T-helper 1 cell (primary cell): Measurements from ENCODE around the gene PTPN2.
A peak's percentile ranks its signal among the peaks of the same experiment; 100 is the strongest.
"Not testable (repeated sequence)": the region's sequence is repeated elsewhere in the genome, so short reads cannot be mapped to it uniquely, and the experiment has no call there.

Experiments used
- DNase-seq, 5 donors: peaks; one replicate each; pipeline ENCODE4 v3.0.0-alpha.2; 2012 to 2020

Gene PTPN2

GRCh38 chr18:12890964-12891363 lies 6.9 kb upstream of the PTPN2 start:
- DNase-seq, result no peak

GRCh38 chr18:12886498-12887126 lies 2.6 kb upstream of the PTPN2 start:
- peak in 1 of 5 donors; percentile 32 for DNase-seq

DNA sequence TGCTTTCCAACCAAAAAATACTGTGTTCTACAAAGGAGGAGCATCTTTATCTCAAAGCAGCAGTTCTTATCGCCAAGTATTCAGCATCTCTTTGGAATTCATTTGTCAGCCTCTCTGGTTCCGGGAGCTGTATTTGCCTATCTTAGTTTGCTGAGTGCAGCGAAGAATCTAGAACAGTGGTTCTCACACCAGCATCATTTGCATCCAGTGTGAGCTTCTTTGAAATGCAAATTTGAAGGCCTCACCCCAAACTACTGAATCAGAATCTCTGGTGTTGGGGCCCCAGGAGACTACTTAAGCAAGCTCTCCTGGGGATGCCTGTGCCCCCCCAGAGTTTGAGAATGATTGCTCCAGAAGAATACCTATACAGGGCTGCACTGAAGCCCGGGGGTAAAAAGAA lies 1.5 kb upstream of the PTPN2 start:
- DNase-seq, result no peak

DNA sequence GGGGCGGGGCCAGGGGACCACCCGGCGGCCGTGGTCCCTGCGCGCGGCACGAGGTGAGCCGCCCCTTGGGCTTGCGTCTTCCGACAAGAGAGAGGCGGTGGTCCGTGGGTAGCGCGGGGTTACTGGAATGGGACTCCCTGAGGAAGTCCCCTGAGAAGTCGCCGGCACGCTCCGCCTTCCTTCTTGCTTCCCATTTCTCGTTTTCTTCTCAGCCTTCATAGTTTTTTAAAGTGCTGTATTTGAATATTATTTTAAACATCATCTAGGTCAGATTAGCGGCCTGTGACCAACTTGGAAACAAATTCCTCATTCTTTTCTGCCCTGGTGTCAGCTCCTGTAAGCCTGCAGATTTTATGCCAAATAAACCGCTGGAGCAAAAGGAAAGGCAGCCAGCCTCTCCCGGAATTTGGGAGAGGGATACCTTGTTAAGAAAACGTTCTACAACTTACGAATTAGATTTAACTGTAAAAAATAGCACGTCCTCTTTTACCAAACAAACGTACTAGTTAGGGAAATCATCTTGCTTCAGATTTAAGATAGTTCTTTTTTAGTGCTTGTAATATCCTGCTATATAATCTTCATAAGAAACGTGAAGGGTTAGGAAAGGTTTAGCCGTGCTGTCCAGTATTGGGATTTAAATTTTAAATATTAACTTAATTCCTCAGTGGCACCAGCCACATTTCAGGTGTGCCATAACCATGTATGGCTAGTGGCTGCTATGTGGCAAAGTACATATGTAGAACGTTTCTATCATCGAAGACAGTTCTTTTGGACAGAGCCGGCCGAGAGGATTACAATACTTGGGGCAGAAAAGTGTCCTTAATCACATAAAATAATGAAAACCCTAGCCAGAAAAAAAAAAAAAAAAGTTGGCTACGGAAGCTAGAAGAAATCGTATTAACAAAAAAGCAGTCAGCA lies 628 bp upstream of the PTPN2 start:
- no peak for DNase-seq

DNA sequence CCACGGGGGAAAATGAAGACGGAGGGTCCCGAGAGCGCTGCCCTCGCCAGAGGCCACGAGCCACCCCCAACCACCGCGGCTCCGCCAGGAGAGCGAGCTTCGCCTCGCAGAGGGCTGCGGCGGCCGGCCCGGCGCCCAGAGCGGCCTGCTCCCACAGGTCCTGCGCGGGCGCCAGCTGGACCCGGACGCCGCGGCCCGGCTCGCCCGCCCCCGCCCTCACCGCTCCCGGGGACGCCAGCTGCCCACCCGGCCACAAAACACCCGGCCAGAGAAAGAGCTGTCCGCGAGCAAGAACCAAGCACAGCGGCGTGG lies 709 bp downstream of the PTPN2 start:
- peak in 1 of 5 donors; percentile 7 for DNase-seq

- DNase-seq, result no peak
These were observed 1.3 kb downstream of the PTPN2 start for GRCh38 chr18:12882453-12883371.

GRCh38 chr18:12880541-12880910 lies 3.5 kb downstream of the PTPN2 start:
- DNase-seq, result no peak

GRCh38 chr18:12879840-12880540 lies 4.0 kb downstream of the PTPN2 start:
- DNase-seq, result no peak

DNA sequence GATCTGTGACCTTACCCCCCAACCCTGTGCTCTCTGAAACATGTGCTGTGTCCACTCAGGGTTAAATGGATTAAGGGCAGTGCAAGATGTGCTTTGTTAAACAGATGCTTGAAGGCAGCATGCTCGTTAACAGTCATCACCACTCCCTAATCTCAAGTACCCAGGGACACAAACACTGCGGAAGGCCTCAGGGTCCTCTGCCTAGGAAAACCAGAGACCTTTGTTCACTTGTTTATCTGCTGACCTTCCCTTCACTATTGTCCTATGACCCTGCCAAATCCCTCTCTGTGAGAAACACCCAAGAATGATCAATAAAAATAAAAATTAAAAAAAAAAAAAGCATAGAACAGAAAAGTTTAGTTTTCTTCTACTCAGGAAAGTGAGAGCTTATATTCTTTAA lies 9.0 kb downstream of the PTPN2 start:
- not testable (repeated sequence) for DNase-seq

- not testable (repeated sequence) for DNase-seq
These were observed 10.0 kb downstream of the PTPN2 start for GRCh38 chr18:12873961-12874567.

DNA sequence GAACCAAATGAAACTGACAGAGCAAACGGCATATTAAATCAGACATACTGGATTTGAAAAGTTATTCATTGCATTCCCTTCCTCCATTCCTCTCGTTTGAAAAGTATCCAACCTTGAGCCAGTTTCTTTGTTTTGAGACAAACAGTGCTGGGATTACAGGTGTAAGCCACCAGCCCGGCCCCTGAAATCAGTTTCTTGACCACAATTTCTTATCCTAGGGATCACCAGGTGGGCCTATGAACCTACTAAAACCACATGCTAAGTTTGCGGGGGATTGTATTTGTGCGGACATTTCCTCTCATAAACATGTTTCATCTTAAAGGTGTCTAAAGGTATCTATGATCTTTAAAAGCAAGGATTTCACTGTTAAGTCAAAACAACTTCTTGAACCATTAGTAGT lies 11.6 kb downstream of the PTPN2 start:
- no peak for DNase-seq

DNA sequence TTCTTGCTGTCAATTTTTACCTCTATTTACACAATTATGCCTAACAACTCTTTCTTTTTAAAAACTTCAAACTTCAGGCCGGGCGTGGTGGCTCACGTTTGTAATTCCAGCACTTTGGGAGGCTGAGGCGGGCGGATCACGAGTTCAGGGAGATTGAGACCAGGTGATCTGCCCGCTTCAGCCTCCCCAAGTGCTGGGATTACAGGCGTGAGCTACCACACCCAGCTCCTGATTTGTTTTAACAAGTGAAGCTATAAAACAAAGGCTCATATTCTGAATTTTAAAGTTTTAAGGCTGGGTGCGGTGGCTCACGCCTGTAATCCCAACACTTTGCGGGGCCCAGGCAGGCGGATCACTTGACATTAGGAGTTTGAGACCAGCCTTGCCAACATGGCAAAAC lies 15.5 kb downstream of the PTPN2 start:
- no peak for DNase-seq

- DNase-seq, result no peak
These were observed 16.5 kb downstream of the PTPN2 start for GRCh38 chr18:12867441-12868123.

- DNase-seq, result no peak
These were observed 20.3 kb downstream of the PTPN2 start for GRCh38 chr18:12863687-12864216.

- DNase-seq, result no peak
These were observed 21.1 kb downstream of the PTPN2 start for GRCh38 chr18:12862874-12863482.

GRCh38 chr18:12862467-12862866 lies 21.6 kb downstream of the PTPN2 start:
- no peak for DNase-seq

DNA sequence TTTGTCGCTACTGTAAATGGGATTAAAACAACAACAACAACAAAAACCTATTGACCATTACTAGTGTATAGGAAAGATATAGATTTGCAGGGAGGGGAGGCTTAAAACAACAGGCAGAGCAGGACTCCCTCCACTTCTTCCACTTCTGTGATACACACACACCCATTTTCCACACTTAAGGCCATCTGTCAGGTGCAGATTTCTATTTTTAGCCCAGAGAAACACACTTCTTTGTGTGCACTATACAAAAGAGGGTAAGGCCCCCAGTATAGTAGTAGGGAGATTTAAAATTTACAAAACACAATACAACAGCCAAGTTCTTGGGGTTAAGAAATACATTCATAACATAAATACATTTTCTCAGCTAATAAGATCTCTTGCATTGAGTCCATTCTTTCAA lies 22.4 kb downstream of the PTPN2 start:
- DNase-seq, result no peak

DNA sequence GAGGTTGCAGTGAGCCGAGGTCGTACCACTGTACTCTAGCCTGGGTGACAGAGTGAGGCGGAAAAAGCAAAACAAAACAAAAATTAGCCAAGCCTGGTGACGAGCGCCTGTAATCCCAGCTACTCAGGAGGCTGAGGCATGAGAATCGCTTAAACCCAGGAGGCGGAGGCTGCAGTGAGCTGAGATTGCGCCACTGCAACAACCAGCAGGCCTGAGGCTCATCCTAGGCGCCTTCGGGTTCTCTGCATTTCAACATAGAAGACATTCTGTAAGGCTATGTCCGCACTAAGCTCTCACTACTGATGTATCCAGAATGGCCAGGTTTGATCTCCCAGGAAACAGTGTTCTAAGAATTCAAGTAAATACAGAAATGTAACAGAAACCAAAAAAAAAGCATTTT lies 23.5 kb downstream of the PTPN2 start:
- no peak for DNase-seq

DNA sequence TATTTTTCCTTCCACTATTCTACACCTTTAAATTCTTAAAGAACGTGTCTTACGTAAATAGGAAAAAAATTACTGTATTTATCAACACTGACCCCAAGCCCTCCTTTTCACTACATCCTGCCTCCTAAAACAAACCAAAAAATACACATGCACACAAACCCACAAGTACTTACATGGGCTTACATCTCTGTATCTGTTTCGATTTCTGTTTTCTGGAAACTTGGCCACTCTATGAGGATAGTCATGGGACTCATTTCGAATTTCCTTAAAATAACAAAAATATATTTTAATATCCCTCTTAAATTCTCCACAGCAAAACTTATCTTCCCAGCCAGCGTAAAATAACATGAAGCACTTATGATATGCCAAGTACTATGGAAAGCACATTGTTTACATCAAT lies 25.0 kb downstream of the PTPN2 start:
- no peak for DNase-seq

GRCh38 chr18:12857991-12858544 lies 26.0 kb downstream of the PTPN2 start:
- DNase-seq, result peak in 1 of 5 donors; percentile 27
